Measurements from ENCODE around the gene GRIA3.

Gene GRIA3

DNA sequence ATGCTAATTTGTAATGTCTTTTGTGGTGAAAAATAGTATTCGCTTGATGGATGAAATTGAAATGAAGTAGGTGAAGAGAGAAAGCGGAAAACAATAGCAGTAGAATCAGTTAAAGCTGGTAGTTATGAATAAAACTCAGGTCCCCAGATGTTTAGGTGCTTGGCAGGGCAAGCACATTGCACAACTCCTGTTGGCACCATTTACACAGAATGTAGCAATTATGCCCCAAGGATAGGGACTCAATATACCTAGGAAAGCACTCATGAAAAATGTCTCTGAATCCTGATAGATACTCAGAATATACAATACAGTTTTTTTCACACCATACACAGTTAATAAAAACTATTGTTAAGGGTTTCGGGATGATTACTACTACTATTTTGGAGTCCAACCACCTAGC is 26.5 kb upstream of the GRIA3 start:
- DNase-seq, result no peak
- no peaks in the 10 kb centered on the region for H3K36me3 ChIP-seq
- H3K27ac ChIP-seq, result no peak overlapping the region
- no peaks in the 10 kb centered on the region for H3K9me3 ChIP-seq (ENCODE audit: severe bottlenecking)
- TF ChIP-seq, protein P1, sequence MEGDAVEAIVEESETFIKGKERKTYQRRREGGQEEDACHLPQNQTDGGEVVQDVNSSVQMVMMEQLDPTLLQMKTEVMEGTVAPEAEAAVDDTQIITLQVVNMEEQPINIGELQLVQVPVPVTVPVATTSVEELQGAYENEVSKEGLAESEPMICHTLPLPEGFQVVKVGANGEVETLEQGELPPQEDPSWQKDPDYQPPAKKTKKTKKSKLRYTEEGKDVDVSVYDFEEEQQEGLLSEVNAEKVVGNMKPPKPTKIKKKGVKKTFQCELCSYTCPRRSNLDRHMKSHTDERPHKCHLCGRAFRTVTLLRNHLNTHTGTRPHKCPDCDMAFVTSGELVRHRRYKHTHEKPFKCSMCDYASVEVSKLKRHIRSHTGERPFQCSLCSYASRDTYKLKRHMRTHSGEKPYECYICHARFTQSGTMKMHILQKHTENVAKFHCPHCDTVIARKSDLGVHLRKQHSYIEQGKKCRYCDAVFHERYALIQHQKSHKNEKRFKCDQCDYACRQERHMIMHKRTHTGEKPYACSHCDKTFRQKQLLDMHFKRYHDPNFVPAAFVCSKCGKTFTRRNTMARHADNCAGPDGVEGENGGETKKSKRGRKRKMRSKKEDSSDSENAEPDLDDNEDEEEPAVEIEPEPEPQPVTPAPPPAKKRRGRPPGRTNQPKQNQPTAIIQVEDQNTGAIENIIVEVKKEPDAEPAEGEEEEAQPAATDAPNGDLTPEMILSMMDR (IDR thresholded peaks at IDR 0.05; ENCODE audit: low read depth, low read length), result no peak
- H3K4me3 ChIP-seq (ENCODE audit: low read depth, low read length), result no peak overlapping the region
- peaks cover 8% of the 10 kb centered on the region for H3K27me3 ChIP-seq (ENCODE audit: insufficient read depth, low read depth, severe bottlenecking)

DNA sequence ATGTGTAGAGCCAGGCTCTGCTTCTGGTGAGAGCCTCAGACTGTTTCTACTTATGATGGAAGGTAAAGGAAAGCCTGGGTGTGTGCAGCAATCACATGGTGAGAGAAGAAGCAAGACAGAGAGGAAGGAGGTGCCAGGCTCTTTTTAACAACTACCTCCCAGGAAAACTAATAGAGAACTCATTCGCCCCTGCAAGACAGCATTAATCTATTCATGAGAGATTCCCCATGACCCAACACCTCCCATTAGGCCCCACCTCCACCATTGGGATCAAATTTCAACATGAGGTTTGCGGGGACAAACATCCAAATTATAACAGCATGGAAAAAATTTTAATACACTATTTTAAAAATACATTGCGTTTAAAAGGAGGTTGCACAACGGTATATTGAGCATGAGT is 24.7 kb upstream of the GRIA3 start:
- no peak for DNase-seq
- peaks cover 8% of the 10 kb centered on the region for H3K27me3 ChIP-seq (ENCODE audit: insufficient read depth, low read depth, severe bottlenecking)
- H3K27ac ChIP-seq, result no peak overlapping the region
- no peaks in the 10 kb centered on the region for H3K36me3 ChIP-seq
- TF ChIP-seq, protein P1 (IDR thresholded peaks at IDR 0.05; ENCODE audit: low read depth, low read length), result no peak
- no peak overlapping the region for H3K4me3 ChIP-seq (ENCODE audit: low read depth, low read length)
- H3K9me3 ChIP-seq (ENCODE audit: severe bottlenecking), result no peaks in the 10 kb centered on the region

DNA sequence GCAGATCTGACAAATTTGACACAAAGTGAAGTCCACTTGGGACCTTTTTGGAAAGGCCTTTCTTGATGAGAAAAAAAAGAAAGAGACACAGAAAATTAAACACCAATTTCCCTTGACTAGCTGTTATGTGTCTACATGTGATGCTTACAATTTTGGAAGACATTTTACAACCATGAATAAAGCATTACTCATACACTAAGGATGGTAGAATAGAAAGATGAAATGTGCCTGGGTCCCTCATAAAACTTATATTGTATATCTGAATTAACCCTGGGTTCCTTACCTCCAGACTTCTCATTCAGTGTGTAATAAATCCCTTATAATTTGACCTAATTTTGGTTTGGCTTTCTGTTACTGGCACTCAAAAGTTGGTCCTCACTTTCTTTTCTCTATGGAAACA is 16.5 kb upstream of the GRIA3 start:
- Histone ChIP-seq H3K27ac (no peak overlapping the region), H3K9me3 (ENCODE audit: severe bottlenecking) (no peaks in the 10 kb centered on the region), H3K36me3 (no peaks in the 10 kb centered on the region), H3K27me3 (ENCODE audit: insufficient read depth, low read depth, severe bottlenecking) (peaks cover 9% of the 10 kb centered on the region), H3K4me3 (ENCODE audit: low read depth, low read length) (no peak overlapping the region)
- TF ChIP-seq, protein P1 (IDR thresholded peaks at IDR 0.05; ENCODE audit: low read depth, low read length), result no peak
- no peak for DNase-seq

DNA sequence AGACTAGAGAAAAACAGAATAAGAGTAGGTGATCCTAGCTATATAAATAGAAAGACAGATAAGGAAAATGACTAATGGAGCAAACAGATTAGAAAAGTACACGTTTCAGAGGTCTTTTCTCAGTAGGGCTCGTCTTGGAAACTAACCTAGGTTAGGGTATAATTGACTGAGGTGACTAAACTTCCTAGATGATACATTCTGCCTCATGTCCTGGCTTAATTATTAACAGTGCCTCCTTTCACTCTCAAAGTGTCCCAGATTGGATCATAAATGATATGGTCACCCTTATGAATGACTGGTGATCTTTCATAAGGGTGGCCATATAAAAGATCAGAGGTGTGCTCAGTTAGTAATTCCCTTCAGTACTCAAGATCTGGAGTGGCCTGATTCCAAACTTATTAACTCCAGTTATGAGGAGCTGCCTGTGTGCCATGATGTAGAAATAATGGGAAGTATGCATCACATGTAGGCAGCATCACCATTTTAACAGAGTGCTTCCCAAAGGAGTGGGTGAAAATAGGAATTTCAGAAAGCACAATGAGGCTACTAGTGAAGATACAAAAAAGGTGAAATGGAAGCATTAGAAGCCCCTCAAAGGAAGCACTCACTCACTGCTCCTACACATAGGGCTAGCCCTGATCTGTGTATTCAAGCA is 14.7 kb upstream of the GRIA3 start:
- DNase-seq, result no peak
- H3K27ac ChIP-seq, result no peak overlapping the region
- H3K4me3 ChIP-seq (ENCODE audit: low read depth, low read length), result no peak overlapping the region
- no peaks in the 10 kb centered on the region for H3K9me3 ChIP-seq (ENCODE audit: severe bottlenecking)
- H3K36me3 ChIP-seq, result no peaks in the 10 kb centered on the region
- peaks cover 12% of the 10 kb centered on the region for H3K27me3 ChIP-seq (ENCODE audit: insufficient read depth, low read depth, severe bottlenecking)
- TF ChIP-seq, protein P1 (IDR thresholded peaks at IDR 0.05; ENCODE audit: low read depth, low read length), result no peak

DNA sequence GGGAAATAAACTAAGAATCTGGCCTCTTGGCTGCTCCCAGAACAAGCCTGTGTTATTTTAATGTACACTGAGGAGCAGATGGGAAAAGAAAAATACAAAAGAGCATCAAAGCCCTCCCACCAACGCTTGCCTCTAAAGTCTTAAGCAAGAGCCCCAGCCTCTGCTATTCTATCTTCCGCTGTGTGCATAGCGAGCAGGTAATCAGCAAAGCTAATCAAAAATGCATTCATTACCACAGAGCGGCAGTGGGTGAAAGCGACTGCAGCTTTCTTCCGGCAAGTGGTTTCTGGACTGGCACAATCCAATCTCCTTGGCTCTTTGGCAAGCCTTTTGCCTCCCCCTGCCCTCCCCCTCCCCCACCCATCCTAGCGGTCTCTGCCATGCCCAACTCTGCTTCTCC is 13.5 kb upstream of the GRIA3 start:
- no peaks in the 10 kb centered on the region for H3K36me3 ChIP-seq
- peaks cover 12% of the 10 kb centered on the region for H3K27me3 ChIP-seq (ENCODE audit: insufficient read depth, low read depth, severe bottlenecking)
- no peaks in the 10 kb centered on the region for H3K9me3 ChIP-seq (ENCODE audit: severe bottlenecking)
- H3K4me3 ChIP-seq (ENCODE audit: low read depth, low read length), result no peak overlapping the region
- DNase-seq, result no peak
- TF ChIP-seq, protein P1 (IDR thresholded peaks at IDR 0.05; ENCODE audit: low read depth, low read length), result no peak
- H3K27ac ChIP-seq, result no peak overlapping the region

GRCh38 chrX:123171781-123172180 is 12.3 kb upstream of the GRIA3 start:
- peaks cover 12% of the 10 kb centered on the region for H3K27me3 ChIP-seq (ENCODE audit: insufficient read depth, low read depth, severe bottlenecking)
- H3K4me3 ChIP-seq (ENCODE audit: low read depth, low read length), result no peak overlapping the region
- TF ChIP-seq, protein P1 (IDR thresholded peaks at IDR 0.05; ENCODE audit: low read depth, low read length), result no peak
- H3K36me3 ChIP-seq, result no peaks in the 10 kb centered on the region
- DNase-seq, result no peak
- H3K27ac ChIP-seq, result no peak overlapping the region
- H3K9me3 ChIP-seq (ENCODE audit: severe bottlenecking), result no peaks in the 10 kb centered on the region

All from WERI-Rb-1 (cell line).